Endothelial cell of umbilical vein (primary cell): ENCODE data around the gene RAD51B. TPM values are rescaled to one million over a fixed set of nuclear protein-coding genes. Genes with fewer than 3 reads are reported as not detected.

Source experiments
- BruUV-seq: library from RNA; stranded (reverse); fragments of 400-500 nt; replicated peaks from 2 replicates; lab custom pipeline; 2021; lab: Mats Ljungman, UMichigan
- CTCF ChIA-PET: fragments of 300-600, 350-600 bp; sonication (Branson Sonifier 250); formaldehyde crosslinking; loops from one replicate; lab custom pipeline; 2021; ENCODE audit warnings: antibody characterized with exemption, inconsistent platforms; lab: Charles Lee
- POLR2A ChIA-PET: fragments of 300-600, 350-600 bp; sonication (Branson Sonifier 250); formaldehyde crosslinking; loops from one replicate; lab custom pipeline; 2021; ENCODE audit warnings: antibody characterized with exemption, inconsistent platforms; lab: Charles Lee
- DNase-seq: peaks from one replicate; pipeline ENCODE4 v3.0.0-alpha.2; 2011; ENCODE audit warnings: low read depth, low spot score
- FAIRE-seq: peaks from 2 replicates; lab custom pipeline; 2011; peaks lifted over from hg19 to GRCh38; lab: Jason Lieb, UNC
- H2AFZ ChIP-seq: 2 replicates; pipeline ENCODE4 v1.6.0; 2012; ENCODE audit warnings: low read depth, low read length, control low read depth, inconsistent platforms
- H3K27ac ChIP-seq: 2 replicates; pipeline ENCODE4 v1.5.1; 2011; ENCODE audit warnings: low read depth, mild to moderate bottlenecking, control low read depth, low read length, moderate library complexity; ENCODE audit not compliant: insufficient read depth
- H3K27me3 ChIP-seq, 2 experiments: 2 replicates each; pipeline versions ENCODE4 v1.6.0 to v1.6.1; 2011; ENCODE audit warnings: low read length in 2 of 2, mixed read lengths in 1 of 2; ENCODE audit not compliant: control insufficient read depth in 2 of 2, insufficient read depth in 2 of 2
- H3K36me3 ChIP-seq, 2 experiments: 2 replicates in 1 of 2; 3 replicates in 1 of 2; pipeline ENCODE4 v1.5.1; 2011; ENCODE audit warnings: low read length in 2 of 2, mild to moderate bottlenecking in 1 of 2, moderate library complexity in 1 of 2; ENCODE audit not compliant: control insufficient read depth in 2 of 2, insufficient read depth in 2 of 2; ENCODE audit errors: extremely low read depth in 1 of 2
- H3K4me1 ChIP-seq: 3 replicates; pipeline ENCODE4 v1.5.1; 2011; ENCODE audit warnings: mild to moderate bottlenecking, low read length; ENCODE audit not compliant: control insufficient read depth, insufficient read depth; ENCODE audit errors: extremely low read depth
- H3K4me2 ChIP-seq: 2 replicates; pipeline ENCODE4 v1.6.1; 2011; ENCODE audit warnings: low read length, control low read depth, mixed read lengths; ENCODE audit not compliant: insufficient read depth
- H3K4me3 ChIP-seq, 3 experiments: fragments of 200-600 bp in 1 of 3; sonication (generic), shearing (Covaris generic) in 1 of 3; replicated peaks in 1 of 3; 2 replicates each; pipeline ENCODE4 v1.5.1; 2011 to 2016; ENCODE audit warnings: control low read depth in 3 of 3, low read length in 3 of 3, mild to moderate bottlenecking in 2 of 3, inconsistent platforms in 1 of 3, low read depth in 1 of 3, moderate library complexity in 1 of 3; ENCODE audit not compliant: insufficient read depth in 1 of 3
- H3K79me2 ChIP-seq: 2 replicates; pipeline ENCODE4 v1.6.0; 2012; ENCODE audit warnings: low read length, inconsistent platforms; ENCODE audit not compliant: control insufficient read depth, insufficient read depth
- H3K9ac ChIP-seq: replicated peaks from 2 replicates; pipeline ENCODE3; 2011; ENCODE audit warnings: low read length, control low read depth; ENCODE audit not compliant: insufficient read depth; ENCODE audit errors: extremely low read depth
- H3K9me1 ChIP-seq: replicated peaks from 3 replicates; pipeline ENCODE4 v1.6.0; 2011; ENCODE audit warnings: mild to moderate bottlenecking, low read length; ENCODE audit not compliant: control insufficient read depth, insufficient read depth; ENCODE audit errors: extremely low read depth
- H3K9me3 ChIP-seq: replicated peaks from 2 replicates; pipeline ENCODE4 v1.5.1; 2012; ENCODE audit warnings: low read length, inconsistent platforms; ENCODE audit not compliant: control insufficient read depth, insufficient read depth
- H4K20me1 ChIP-seq: replicated peaks from 2 replicates; pipeline ENCODE3; 2011; ENCODE audit warnings: mild to moderate bottlenecking, low read length; ENCODE audit not compliant: control insufficient read depth, insufficient read depth; ENCODE audit errors: extremely low read depth
- EZH2 ChIP-seq: IDR thresholded peaks from 2 replicates; pipeline ENCODE4 v1.6.1; 2012; ENCODE audit warnings: borderline replicate concordance, low read depth, mild to moderate bottlenecking, moderate library complexity, low read length, inconsistent platforms; ENCODE audit not compliant: severe bottlenecking
- FOS ChIP-seq: IDR thresholded peaks from 2 replicates; pipeline ENCODE4 v1.6.1; 2011; ENCODE audit warnings: mild to moderate bottlenecking, low read length, moderate library complexity, borderline replicate concordance; ENCODE audit not compliant: insufficient read depth
- GATA2 ChIP-seq: IDR thresholded peaks from 2 replicates; pipeline ENCODE4 v1.7.0; 2011; ENCODE audit warnings: low read depth, mild to moderate bottlenecking, moderate library complexity, mixed read lengths, low read length; ENCODE audit not compliant: insufficient read length, insufficient read depth
- JUN ChIP-seq: IDR thresholded peaks from 2 replicates; pipeline ENCODE4 v1.6.1; 2011; ENCODE audit warnings: borderline replicate concordance, low read depth; ENCODE audit not compliant: insufficient read length, insufficient read depth
- MYC ChIP-seq: IDR thresholded peaks from one replicate; pipeline ENCODE4 v1.6.1; 2011; ENCODE audit warnings: mild to moderate bottlenecking, low read depth, low read length
- POLR2A ChIP-seq: IDR thresholded peaks from 2 replicates; pipeline ENCODE4 v1.6.1; 2012; ENCODE audit warnings: low read depth, mild to moderate bottlenecking, control low read depth, low read length
- POLR2AphosphoS5 ChIP-seq: IDR thresholded peaks from 2 replicates; pipeline ENCODE4 v1.6.1; 2012; ENCODE audit warnings: low read depth, mild to moderate bottlenecking, control low read depth, low read length, moderate library complexity; ENCODE audit not compliant: insufficient read depth
- dilution Hi-C: fragments of 300-500 bp; cut with MboI; formaldehyde crosslinking; loops from one replicate; pipeline ENCODE4 v1.15.0; 2019; ENCODE audit warnings: low sequenced_read_pairs; ENCODE audit not compliant: extremely low pct_ligation_motif_present
- intact Hi-C: fragments of 100-400 bp; cut with micrococcal nuclease; formaldehyde crosslinking; loops from one replicate; pipeline ENCODE4 v1.10.0; 2022
- polyA plus RNA-seq, 4 experiments: library from polyadenylated mRNA; depleted of rRNA in 3 of 4; stranded (reverse) in 3 of 4; unstranded in 1 of 4; fragments of >200 nt; gene quantifications; 2 replicates each; pipeline versions ENCODE4 v1.2.1 to v1.2.3, GENCODE V29; 2011 to 2012; ENCODE audit warnings: missing spikeins in 1 of 4
- total RNA-seq: library from RNA; stranded (reverse); gene quantifications from 2 replicates; pipeline ENCODE4 v1.2.3, GENCODE V29; 2021
- TF ChIP-seq, protein P1 (sequence below), 2 donors: IDR thresholded peaks; 1 replicate in 1 of 2; 2 replicates in 1 of 2; pipeline ENCODE4 v1.5.1; 2011; ENCODE audit warnings: low read length in 2 of 2, mild to moderate bottlenecking in 2 of 2, moderate library complexity in 2 of 2, control low read depth in 1 of 2, inconsistent platforms in 1 of 2, low read depth in 1 of 2; ENCODE audit not compliant: insufficient read depth in 1 of 2; ENCODE audit errors: extremely low read depth in 1 of 2
- TF ChIP-seq, protein P2 (sequence below): IDR thresholded peaks from 2 replicates; pipeline ENCODE4 v1.6.1; 2011; ENCODE audit not compliant: insufficient read depth, insufficient read length

RAD51B gene
- total and polyA plus RNA-seq, 2 donors (not counting 3 experiments of a cell fraction or from before 2014, with no cell fraction given), result 3.9 to 19.0 TPM

DNA sequence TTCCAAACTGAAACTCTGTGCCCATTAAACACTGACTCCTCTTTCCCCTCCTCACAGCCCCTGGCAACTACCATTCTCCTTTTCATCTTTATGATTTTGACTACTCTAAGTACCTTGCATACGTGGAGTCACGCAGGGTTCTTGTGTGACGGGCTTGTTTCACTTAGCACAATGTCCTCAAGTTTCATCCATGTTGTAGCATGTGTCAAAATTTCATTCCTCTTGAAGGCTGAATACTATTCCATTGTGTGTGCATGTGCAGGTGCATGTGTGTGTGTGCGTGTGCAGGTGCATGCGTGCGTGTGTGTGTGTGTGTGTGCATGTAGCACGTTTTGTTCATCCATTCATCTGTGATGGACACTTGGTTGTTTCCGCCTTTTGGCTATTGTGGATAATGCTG lies 867.1 kb downstream of the RAD51B start:
- ChIA-PET POLR2A (no interaction called here), CTCF (no interaction called here)
- no peak overlapping the region for H3K9ac ChIP-seq
- BruUV-seq, result no TSS peak
- H3K79me2 ChIP-seq, result no peaks in the 10 kb centered on the region
- no peaks in the 10 kb centered on the region for H3K9me1 ChIP-seq
- H3K4me1 ChIP-seq, result peaks cover 36% of the 10 kb centered on the region
- no peaks in the 10 kb centered on the region for H4K20me1 ChIP-seq
- intact Hi-C loops (loop anchor here (10.0 kb wide), 1 partner anchor 742 kb away; no protein-coding TSS in a partner anchor), dilution Hi-C loops (no loop called here)
- H2AFZ ChIP-seq, result no peak overlapping the region
- no peaks in the 10 kb centered on the region for H3K27me3 ChIP-seq
- DNase-seq (no peak), FAIRE-seq (no peak)
- no peak overlapping the region for H3K27ac ChIP-seq
- H3K9me3 ChIP-seq, result no peaks in the 10 kb centered on the region
- no peak overlapping the region for H3K4me3 ChIP-seq
- H3K4me2 ChIP-seq, result no peak overlapping the region
- TF ChIP-seq, protein P1, sequence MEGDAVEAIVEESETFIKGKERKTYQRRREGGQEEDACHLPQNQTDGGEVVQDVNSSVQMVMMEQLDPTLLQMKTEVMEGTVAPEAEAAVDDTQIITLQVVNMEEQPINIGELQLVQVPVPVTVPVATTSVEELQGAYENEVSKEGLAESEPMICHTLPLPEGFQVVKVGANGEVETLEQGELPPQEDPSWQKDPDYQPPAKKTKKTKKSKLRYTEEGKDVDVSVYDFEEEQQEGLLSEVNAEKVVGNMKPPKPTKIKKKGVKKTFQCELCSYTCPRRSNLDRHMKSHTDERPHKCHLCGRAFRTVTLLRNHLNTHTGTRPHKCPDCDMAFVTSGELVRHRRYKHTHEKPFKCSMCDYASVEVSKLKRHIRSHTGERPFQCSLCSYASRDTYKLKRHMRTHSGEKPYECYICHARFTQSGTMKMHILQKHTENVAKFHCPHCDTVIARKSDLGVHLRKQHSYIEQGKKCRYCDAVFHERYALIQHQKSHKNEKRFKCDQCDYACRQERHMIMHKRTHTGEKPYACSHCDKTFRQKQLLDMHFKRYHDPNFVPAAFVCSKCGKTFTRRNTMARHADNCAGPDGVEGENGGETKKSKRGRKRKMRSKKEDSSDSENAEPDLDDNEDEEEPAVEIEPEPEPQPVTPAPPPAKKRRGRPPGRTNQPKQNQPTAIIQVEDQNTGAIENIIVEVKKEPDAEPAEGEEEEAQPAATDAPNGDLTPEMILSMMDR (IDR thresholded peaks at IDR 0.05; ENCODE audit: extremely low read depth in 1 of 2, insufficient read depth in 1 of 2, low read depth in 1 of 2, low read length in 2 of 2), result no peak
- TF ChIP-seq FOS, result no peak
- TF ChIP-seq EZH2, result no peak
- no peak for TF ChIP-seq POLR2A
- TF ChIP-seq GATA2, result no peak
- TF ChIP-seq, protein P2, sequence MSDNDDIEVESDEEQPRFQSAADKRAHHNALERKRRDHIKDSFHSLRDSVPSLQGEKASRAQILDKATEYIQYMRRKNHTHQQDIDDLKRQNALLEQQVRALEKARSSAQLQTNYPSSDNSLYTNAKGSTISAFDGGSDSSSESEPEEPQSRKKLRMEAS, result no peak
- TF ChIP-seq POLR2AphosphoS5, result no peak
- TF ChIP-seq JUN, result no peak
- no peak for TF ChIP-seq MYC
- no peaks in the 10 kb centered on the region for H3K36me3 ChIP-seq
